B cell (primary cell): ENCODE results near the gene KRT80. TPM values are rescaled to one million over a fixed set of nuclear protein-coding genes. Genes with fewer than 3 reads are reported as not detected.

ENCODE experiments used
- ATAC-seq: fragments of 200-7000 bp; cut with Tn5 transposase; one replicate; pipeline ENCODE4 v1.10.0; 2021; ENCODE audit warnings: low read depth, mild to moderate bottlenecking, moderate number of reproducible peaks, moderate library complexity
- CTCF ChIA-PET: fragments of 350-600 bp; sonication (Branson Sonifier 250); formaldehyde crosslinking; loops from one replicate; lab custom pipeline; 2021; ENCODE audit warnings: antibody characterized with exemption, inconsistent platforms; lab: Charles Lee
- POLR2A ChIA-PET: fragments of 350-600 bp; sonication (Branson Sonifier 250); formaldehyde crosslinking; loops from one replicate; lab custom pipeline; 2021; ENCODE audit warnings: antibody characterized with exemption; lab: Charles Lee
- DNase-seq: peaks from one replicate; pipeline ENCODE4 v3.0.0; 2013
- H2AFZ ChIP-seq: 2 replicates; pipeline ENCODE4 v1.6.1; 2012; ENCODE audit warnings: mild to moderate bottlenecking, low read depth, low read length; ENCODE audit not compliant: insufficient read depth, poor library complexity, severe bottlenecking
- H3K27ac ChIP-seq, 2 donors: 1 replicate in 1 of 2; 2 replicates in 1 of 2; pipeline ENCODE4 v1.5.1; 2012 to 2013; ENCODE audit warnings: low read length in 2 of 2, mild to moderate bottlenecking in 2 of 2, moderate library complexity in 1 of 2
- H3K27me3 ChIP-seq, 4 experiments: fragments of 200-600 bp in 1 of 4; sonication (generic) in 1 of 4; replicated peaks in 1 of 4; 1 replicate in 2 of 4; 2 replicates in 2 of 4; pipeline versions ENCODE4 v1.6.1 to v1.7.0; 2013 to 2016; ENCODE audit warnings: low read length in 3 of 4, mild to moderate bottlenecking in 2 of 4, mixed read lengths in 1 of 4, moderate library complexity in 1 of 4; ENCODE audit not compliant: insufficient read depth in 4 of 4, control insufficient read depth in 3 of 4; ENCODE audit errors: control extremely low read depth in 1 of 4
- H3K36me3 ChIP-seq, 2 experiments: replicated peaks in 1 of 2; 1 replicate in 1 of 2; 2 replicates in 1 of 2; pipeline versions ENCODE4 v1.6.1 to v1.7.1; 2013; ENCODE audit warnings: low read length in 1 of 2; ENCODE audit not compliant: insufficient read depth in 2 of 2, control insufficient read depth in 1 of 2; ENCODE audit errors: control extremely low read depth in 1 of 2, extremely low read depth in 1 of 2
- H3K4me1 ChIP-seq, 2 donors: fragments of 200-600 bp in 1 of 2; sonication (generic) in 1 of 2; 1 replicate in 1 of 2; 2 replicates in 1 of 2; pipeline versions ENCODE4 v1.5.1 to v1.6.1; 2013 to 2017; ENCODE audit warnings: low read length in 2 of 2; ENCODE audit not compliant: control insufficient read depth in 2 of 2, insufficient read depth in 2 of 2
- H3K4me2 ChIP-seq: replicated peaks from 2 replicates; pipeline ENCODE3; 2012; ENCODE audit warnings: mild to moderate bottlenecking, low read depth, low read length; ENCODE audit not compliant: poor library complexity, severe bottlenecking
- H3K4me3 ChIP-seq, 5 experiments: fragments of 200-600 bp in 1 of 5; sonication (generic) in 1 of 5; 1 replicate in 3 of 5; 2 replicates in 2 of 5; pipeline versions ENCODE4 v1.5.1 to v1.7.0; 2011 to 2016; ENCODE audit warnings: low read length in 4 of 5, mild to moderate bottlenecking in 4 of 5, low read depth in 2 of 5, control low read depth in 1 of 5, moderate library complexity in 1 of 5; ENCODE audit not compliant: insufficient read depth in 1 of 5; ENCODE audit errors: control extremely low read depth in 1 of 5, extremely low read depth in 1 of 5
- H3K79me2 ChIP-seq: fragments of 200-600 bp; sonication (generic); one replicate; pipeline ENCODE4 v1.6.0; 2016; ENCODE audit warnings: low read length; ENCODE audit not compliant: control insufficient read depth, insufficient read depth
- H3K9ac ChIP-seq: fragments of 200-600 bp; sonication (generic); 2 replicates; pipeline ENCODE4 v1.6.1; 2017; ENCODE audit warnings: mild to moderate bottlenecking, low read length, moderate library complexity
- H3K9me3 ChIP-seq, 3 donors: one replicate each; pipeline versions ENCODE4 v1.6.1 to v1.7.1; 2013; ENCODE audit warnings: low read length in 2 of 3; ENCODE audit not compliant: control insufficient read depth in 2 of 3, insufficient read depth in 1 of 3; ENCODE audit errors: control extremely low read depth in 1 of 3
- H4K20me1 ChIP-seq: 2 replicates; pipeline ENCODE4 v1.6.0; 2012; ENCODE audit warnings: mild to moderate bottlenecking, low read length; ENCODE audit not compliant: insufficient read depth, control insufficient read depth, poor library complexity, severe bottlenecking
- H3K27ac Mint-ChIP-seq: one replicate; pipeline ENCODE4 v1.8.0; 2021; ENCODE audit warnings: mixed read lengths
- H3K27me3 Mint-ChIP-seq: one replicate; pipeline ENCODE4 v1.8.0; 2021; ENCODE audit warnings: mixed read lengths
- H3K4me1 Mint-ChIP-seq: one replicate; pipeline ENCODE4 v1.8.0; 2021; ENCODE audit warnings: mixed read lengths
- H3K4me3 Mint-ChIP-seq: one replicate; pipeline ENCODE4 v1.8.0; 2021; ENCODE audit warnings: mixed read lengths
- H3K9me3 Mint-ChIP-seq: one replicate; pipeline ENCODE4 v1.8.0; 2022; ENCODE audit warnings: mixed read lengths; ENCODE audit not compliant: insufficient read depth
- EZH2 ChIP-seq: IDR thresholded peaks from 2 replicates; pipeline ENCODE4 v1.6.1; 2012; ENCODE audit warnings: borderline replicate concordance, low read depth, mild to moderate bottlenecking, moderate library complexity, low read length; ENCODE audit not compliant: insufficient read depth, poor library complexity, severe bottlenecking
- WGBS: methylation state at CpG from one replicate; pipeline ENCODE4 v1.1.5; 2013; ENCODE audit warnings: missing lambda C conversion rate; ENCODE audit not compliant: insufficient coverage; 5-methylcytosine and 5-hydroxymethylcytosine counted together
- intact Hi-C: fragments of 100-400 bp; cut with micrococcal nuclease; formaldehyde crosslinking; loops from one replicate; pipeline ENCODE4 v1.10.0; 2022
- polyA plus RNA-seq: library from polyadenylated mRNA; depleted of rRNA; stranded (reverse); fragments of >200 nt; gene quantifications from 2 replicates; pipeline ENCODE4 v1.2.3, GENCODE V29; 2012
- total RNA-seq, 2 donors: library from RNA; stranded (reverse); fragments of 120-200 nt in 1 of 2; gene quantifications; 1 replicate in 1 of 2; 2 replicates in 1 of 2; pipeline versions ENCODE4 v1.2.3 to v1.2.4, GENCODE V29; 2013 to 2022
- TF ChIP-seq, protein P1 (sequence below): fragments of 200-600 bp; IDR thresholded peaks from one replicate; pipeline ENCODE4 v1.8.0; 2022; ENCODE audit warnings: antibody characterized with exemption, mild to moderate bottlenecking

Gene KRT80
- total and polyA plus RNA-seq, 2 donors (not counting 1 experiment from before 2014, with no cell fraction given), result not detected

GRCh38 chr12:52209321-52209720, 17.5 kb upstream of the KRT80 start:
- no peaks in the 10 kb centered on the region for H3K9me3 Mint-ChIP-seq

DNA sequence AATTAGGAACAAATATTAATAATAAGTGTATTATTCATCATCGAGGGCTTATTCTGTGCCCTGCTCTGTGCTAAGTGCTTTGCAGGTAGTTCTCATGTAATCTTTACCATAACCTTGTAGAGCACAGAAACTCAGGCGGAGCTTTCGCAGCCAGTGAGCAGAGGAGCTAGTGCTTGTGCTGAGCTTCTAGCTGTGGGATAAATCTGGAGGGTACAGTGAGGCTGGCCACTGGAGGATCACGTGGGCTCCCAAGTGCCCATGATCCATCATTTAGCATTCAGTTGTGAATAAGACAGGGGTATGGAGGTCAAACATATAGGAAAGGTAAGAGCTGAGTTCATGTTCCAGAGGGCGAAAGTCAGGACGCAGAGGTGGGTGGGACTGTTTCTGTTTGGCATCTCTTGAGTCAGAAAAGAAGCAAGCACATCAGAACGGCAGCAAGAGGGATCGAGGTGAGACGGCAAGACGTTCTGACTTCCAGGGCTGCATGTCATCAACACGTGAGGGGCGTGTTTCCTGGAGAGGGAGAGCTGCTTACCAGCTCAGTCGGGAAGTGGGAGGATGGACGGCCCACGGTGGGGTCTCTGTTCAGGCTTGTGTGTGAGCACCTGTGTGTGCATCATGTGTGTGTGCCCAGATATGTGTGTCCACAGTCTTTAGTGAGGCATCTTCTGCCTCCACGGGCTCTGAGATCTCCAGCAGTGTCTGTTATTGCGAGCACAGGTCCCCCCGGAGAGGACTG, 16.8 kb upstream of the KRT80 start:
- Mint-ChIP-seq H3K4me3 (no peak overlapping the region), H3K27ac (no peak overlapping the region), H3K4me1 (no peaks in the 10 kb centered on the region), H3K9me3 (no peaks in the 10 kb centered on the region), H3K27me3 (peaks cover 33% of the 10 kb centered on the region)
- Histone ChIP-seq H3K79me2 (no peaks in the 10 kb centered on the region), H3K4me3 (no peak overlapping the region), H2AFZ (no peak overlapping the region), H3K27me3 (peaks cover 0 to 7% (median 0%) of the 10 kb centered on the region in 4 experiments), H3K36me3 (no peaks in the 10 kb centered on the region), H4K20me1 (no peaks in the 10 kb centered on the region), H3K9ac (no peak overlapping the region), H3K4me1 (no peaks in the 10 kb centered on the region), H3K9me3 (no peaks in the 10 kb centered on the region), H3K4me2 (no peak overlapping the region), H3K27ac (no peak overlapping the region)
- CTCF ChIA-PET, result no interaction called here
- ATAC-seq, result no peak
- TF ChIP-seq EZH2, result no peak
- TF ChIP-seq, protein P1, sequence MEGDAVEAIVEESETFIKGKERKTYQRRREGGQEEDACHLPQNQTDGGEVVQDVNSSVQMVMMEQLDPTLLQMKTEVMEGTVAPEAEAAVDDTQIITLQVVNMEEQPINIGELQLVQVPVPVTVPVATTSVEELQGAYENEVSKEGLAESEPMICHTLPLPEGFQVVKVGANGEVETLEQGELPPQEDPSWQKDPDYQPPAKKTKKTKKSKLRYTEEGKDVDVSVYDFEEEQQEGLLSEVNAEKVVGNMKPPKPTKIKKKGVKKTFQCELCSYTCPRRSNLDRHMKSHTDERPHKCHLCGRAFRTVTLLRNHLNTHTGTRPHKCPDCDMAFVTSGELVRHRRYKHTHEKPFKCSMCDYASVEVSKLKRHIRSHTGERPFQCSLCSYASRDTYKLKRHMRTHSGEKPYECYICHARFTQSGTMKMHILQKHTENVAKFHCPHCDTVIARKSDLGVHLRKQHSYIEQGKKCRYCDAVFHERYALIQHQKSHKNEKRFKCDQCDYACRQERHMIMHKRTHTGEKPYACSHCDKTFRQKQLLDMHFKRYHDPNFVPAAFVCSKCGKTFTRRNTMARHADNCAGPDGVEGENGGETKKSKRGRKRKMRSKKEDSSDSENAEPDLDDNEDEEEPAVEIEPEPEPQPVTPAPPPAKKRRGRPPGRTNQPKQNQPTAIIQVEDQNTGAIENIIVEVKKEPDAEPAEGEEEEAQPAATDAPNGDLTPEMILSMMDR, result no peak
- 75% methylated on average over 16 of the region's 18 CpGs for WGBS
- intact Hi-C loops, result no loop called here
- DNase-seq, result no peak
- POLR2A ChIA-PET, result no interaction called here

More at GRCh38 chr12:52209321-52209720, 17.5 kb upstream of the KRT80 start:
- H3K36me3 ChIP-seq, result no peaks in the 10 kb centered on the region
- H3K4me3 ChIP-seq, result no peak overlapping the region
- Mint-ChIP-seq H3K4me1 (no peaks in the 10 kb centered on the region), H3K4me3 (no peak overlapping the region), H3K27ac (no peak overlapping the region), H3K27me3 (peaks cover 39% of the 10 kb centered on the region)
- no peaks in the 10 kb centered on the region for H3K9me3 ChIP-seq
- peaks cover 0 to 4% (median 0%) of the 10 kb centered on the region in 4 experiments for H3K27me3 ChIP-seq
- no peak overlapping the region for H3K27ac ChIP-seq
- TF ChIP-seq, protein P1, result no peak
- TF ChIP-seq EZH2, result no peak
- ChIA-PET CTCF (no interaction called here), POLR2A (no interaction called here)
- no peaks in the 10 kb centered on the region for H3K4me1 ChIP-seq
- 89% methylated on average over 8 of the region's 8 CpGs for WGBS
- no peak overlapping the region for H3K4me2 ChIP-seq
- no peak overlapping the region for H3K9ac ChIP-seq
- H4K20me1 ChIP-seq, result no peaks in the 10 kb centered on the region
- intact Hi-C loops, result no loop called here
- ATAC-seq (no peak), DNase-seq (no peak)
- H2AFZ ChIP-seq, result no peak overlapping the region
- H3K79me2 ChIP-seq, result no peaks in the 10 kb centered on the region
